ENCODE data around the gene MAPRE2. TPM values are rescaled to one million over a fixed set of nuclear protein-coding genes. Genes with fewer than 3 reads are reported as not detected.

Gene MAPRE2
- polyA plus RNA-seq, 3 donors: 23.7 to 27.7 (median 25.7) TPM

DNA sequence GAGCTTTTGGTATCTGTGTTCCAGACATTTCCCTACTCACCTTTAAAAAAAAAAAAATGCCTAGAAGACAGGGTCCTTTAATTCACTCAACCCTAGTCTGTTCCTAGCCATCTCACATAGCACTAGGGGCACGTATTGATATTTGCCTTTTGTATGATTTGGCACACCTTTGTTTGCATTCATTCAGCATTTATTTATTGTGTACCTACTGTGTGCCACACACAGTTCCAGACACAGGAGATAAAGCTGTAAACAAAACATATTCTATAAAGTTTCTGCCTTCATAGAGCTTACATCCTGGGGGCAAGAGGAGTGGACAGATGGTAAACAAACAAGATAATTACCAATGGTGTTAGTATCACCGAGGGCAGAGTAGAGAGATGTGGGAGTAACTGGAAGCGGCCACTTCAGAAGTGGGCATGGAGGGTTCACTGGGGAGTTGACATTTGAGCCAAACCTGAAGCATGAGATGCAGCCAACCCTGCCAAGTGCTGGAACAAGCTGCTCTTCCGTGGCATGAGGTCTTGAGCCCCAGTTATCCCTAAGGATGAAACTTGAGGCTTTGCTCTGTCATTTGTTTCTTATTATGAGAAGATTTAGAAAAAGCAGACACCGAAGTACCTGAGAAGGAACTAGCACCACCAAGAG, 18.2 kb downstream of the MAPRE2 start:
- no peak for DNase-seq

DNA sequence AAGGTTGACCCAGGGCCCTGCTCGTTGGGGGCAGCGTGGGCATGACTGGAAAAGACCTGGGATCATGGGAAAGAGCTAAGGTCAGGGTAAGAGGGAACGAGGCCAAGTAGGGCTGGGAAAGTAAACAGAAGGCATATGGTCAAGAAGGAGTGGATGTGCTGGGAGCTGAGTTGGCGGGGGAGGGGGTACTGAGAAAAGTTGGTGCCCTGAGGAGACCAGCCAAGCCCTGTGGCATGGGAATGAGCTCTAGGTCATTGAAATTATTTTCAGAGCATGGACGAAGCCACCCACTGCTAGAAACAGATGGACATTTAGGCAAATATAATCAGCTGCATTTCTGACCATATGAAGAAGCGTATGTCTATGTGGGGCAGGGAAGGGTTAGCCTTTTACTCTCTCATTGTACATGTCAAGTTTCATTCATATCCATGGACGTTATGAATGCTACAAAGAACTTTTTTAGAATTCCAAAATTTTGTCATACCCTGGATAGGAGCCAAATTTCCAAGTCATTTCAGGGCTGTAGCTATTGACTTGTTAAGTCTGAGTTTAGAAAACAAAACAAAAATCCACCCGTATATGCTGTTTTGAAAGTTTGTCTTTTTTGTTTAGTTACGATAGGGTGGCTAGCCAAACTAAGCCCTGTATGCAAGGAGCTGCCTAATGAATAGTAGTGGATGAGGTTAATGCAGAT, 19.1 kb downstream of the MAPRE2 start:
- DNase-seq: no peak

DNA sequence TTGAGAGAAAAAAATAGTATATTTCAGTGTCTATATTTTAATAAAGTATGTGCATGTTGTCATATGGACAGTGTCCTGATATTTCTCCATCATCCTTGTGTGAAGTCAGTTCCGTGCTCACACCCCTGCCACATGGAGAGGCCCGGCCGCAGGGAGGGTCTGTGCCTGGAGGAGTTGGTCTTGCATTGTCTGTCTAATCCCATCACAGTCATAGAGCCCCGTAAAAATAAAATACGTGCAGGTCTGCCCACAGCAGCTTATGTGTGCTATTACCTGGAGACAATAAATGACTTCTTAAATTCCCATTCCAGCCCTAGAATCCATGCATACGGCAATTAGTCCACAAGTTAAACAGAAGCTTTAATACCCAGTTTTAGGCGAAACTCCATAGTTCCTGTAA, 20.1 kb downstream of the MAPRE2 start:
- DNase-seq: no peak

GRCh38 chr18:35061804-35062203, 20.6 kb downstream of the MAPRE2 start:
- no peak for DNase-seq

- DNase-seq: no peak
Measured at GRCh38 chr18:35062408-35062807, 21.2 kb downstream of the MAPRE2 start.

DNA sequence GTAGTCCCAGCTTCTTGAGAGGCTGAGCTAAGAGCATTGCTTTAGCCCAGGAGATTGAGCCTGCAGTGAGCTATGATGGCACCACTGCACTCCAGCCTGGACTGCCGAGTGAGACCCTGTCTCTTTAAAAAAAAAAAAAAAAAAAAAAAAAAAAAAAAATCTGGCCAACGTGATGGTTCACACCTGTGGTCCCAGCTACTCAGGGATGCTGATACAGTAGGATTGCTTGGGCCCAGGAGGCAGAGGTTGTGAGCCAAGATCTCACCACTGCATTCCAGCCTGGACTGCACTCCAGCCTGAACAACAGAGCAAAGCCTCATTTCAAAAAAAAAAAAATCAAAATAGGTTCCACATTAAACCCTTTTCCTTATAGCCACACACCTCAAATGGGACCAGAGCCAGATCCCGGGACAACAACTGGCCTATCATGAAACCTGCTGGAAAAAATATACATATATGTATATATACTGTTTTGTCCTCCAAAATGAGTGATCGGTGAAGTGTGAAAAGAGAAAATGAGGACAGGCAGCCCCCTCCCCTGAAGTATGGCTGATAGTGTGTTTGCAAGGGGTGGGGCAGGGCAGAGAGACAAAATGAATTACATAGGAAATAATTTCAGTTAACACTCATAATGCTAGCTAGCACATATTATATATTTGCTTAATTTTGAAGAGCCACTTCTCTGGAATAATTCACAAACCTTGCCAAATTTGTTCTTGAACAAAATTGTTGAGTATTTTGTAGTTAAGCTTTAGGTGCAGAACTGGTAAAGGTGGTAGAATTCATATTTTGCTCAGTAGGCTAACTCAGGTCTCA, 22.9 kb downstream of the MAPRE2 start:
- DNase-seq: no peak

DNA sequence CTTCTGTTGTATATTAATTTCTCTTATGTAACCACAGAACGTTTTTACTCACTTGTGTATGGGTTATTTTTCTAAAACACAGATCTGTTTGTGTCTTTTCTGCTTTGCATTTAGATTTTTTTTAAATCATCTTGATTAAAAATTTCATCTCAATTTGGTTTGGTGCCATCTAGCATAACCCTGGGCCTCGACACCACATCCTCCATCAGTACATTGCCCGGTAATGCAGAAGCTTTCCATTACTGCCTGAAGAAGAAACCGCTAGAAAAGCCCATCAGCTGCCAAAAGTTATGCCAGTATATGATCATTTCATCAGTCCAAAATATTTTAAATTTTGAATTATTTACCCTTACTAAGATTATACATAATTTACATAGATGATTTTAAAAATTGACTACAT, 26.2 kb downstream of the MAPRE2 start:
- no peak for DNase-seq

GRCh38 chr18:35071819-35072247, 30.6 kb downstream of the MAPRE2 start:
- no peak for DNase-seq

- no peak for DNase-seq
Measured at GRCh38 chr18:35072616-35073015, 31.4 kb downstream of the MAPRE2 start.

DNA sequence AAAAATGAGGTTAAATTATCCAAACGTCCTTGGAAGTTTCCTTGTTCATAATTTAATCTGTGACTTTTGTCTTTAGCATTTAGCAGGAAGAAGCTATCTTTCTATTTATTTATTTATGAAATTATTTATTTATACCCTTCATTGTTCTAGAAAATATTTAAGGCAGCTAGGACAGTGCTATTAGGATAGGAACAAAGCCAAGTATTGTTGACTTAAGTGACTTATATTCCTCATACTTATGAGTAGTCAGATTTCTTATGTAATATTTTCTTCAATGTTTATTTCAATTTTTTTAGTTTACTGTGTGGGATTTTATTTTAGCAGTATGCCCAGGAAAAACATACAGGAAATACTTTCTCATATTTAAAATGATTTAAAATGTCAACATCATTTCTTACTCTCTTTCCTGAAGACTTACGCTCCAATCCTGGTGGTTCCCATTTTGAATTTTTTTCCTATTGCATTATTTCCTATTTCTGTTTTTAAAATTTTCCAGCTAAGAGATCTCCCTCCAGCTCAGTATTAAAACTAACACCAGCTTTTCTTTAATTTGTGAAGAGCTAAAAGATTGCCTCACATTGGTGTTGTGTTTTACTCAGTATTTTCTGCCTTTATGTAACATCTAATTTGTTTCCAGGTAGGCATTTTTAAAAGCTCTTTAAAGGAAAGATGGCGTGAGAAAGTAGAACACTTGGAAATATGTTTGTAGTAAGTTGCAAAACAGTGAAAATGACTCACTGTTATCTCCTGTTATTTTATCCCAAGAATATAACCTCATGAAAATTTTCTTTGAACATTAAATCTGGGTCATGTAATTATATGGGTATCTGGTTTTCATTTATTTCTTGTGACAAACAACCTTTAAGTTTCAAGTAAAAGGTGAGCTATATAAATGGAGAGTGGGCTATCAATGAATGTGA, 32.2 kb downstream of the MAPRE2 start:
- DNase-seq: no peak

- no peak for DNase-seq
Measured at GRCh38 chr18:35074581-35074980, 33.4 kb downstream of the MAPRE2 start.

- no peak for DNase-seq
Measured at GRCh38 chr18:35075132-35075531, 33.9 kb downstream of the MAPRE2 start.

- no peak for DNase-seq
Measured at GRCh38 chr18:35076135-35076924, 35.1 kb downstream of the MAPRE2 start.

GRCh38 chr18:35077937-35078336, 36.7 kb downstream of the MAPRE2 start:
- no peak for DNase-seq

GRCh38 chr18:35080058-35080457, 38.8 kb downstream of the MAPRE2 start:
- DNase-seq: no peak

- DNase-seq: no peak
Measured at GRCh38 chr18:35083174-35083712, 42.0 kb downstream of the MAPRE2 start.

- no peak for DNase-seq
Measured at GRCh38 chr18:35084494-35085449, 43.6 kb downstream of the MAPRE2 start.

GRCh38 chr18:35085450-35086380, 44.5 kb downstream of the MAPRE2 start:
- no peak for DNase-seq

Data from renal pelvis (tissue), 4 donors.